Aorta (tissue), 5 donors: ENCODE results near the gene C16orf90. TPM values are rescaled to one million over a fixed set of nuclear protein-coding genes. Genes with fewer than 3 reads are reported as not detected.
A peak's percentile ranks its signal among the peaks of the same experiment; 100 is the strongest.

Experiments
- ATAC-seq: fragments of 200-7000 bp; cut with Tn5 transposase; one replicate; pipeline ENCODE4 v1.9.1; 2022; ENCODE audit warnings: moderate library complexity; ENCODE audit not compliant: low FRiP score
- DNase-seq, 2 donors: peaks; one replicate each; pipeline ENCODE4 v3.0.0-alpha.2; 2020
- H3K27ac ChIP-seq, 2 donors: one replicate each; pipeline ENCODE4 v1.5.1; 2013; ENCODE audit warnings: low read length in 2 of 2, mild to moderate bottlenecking in 2 of 2, moderate library complexity in 2 of 2, control low read depth in 1 of 2, inconsistent platforms in 1 of 2, low read depth in 1 of 2
- H3K27me3 ChIP-seq, 2 donors: one replicate each; pipeline ENCODE4 v1.6.1; 2013; ENCODE audit warnings: control low read depth in 1 of 2, low read length in 1 of 2, mild to moderate bottlenecking in 1 of 2, moderate library complexity in 1 of 2; ENCODE audit not compliant: insufficient read depth in 2 of 2, control insufficient read depth in 1 of 2
- H3K36me3 ChIP-seq, 2 donors: one replicate each; pipeline ENCODE4 v1.6.1; 2013; ENCODE audit warnings: control low read depth in 1 of 2, low read length in 1 of 2, mild to moderate bottlenecking in 1 of 2; ENCODE audit not compliant: insufficient read depth in 2 of 2, control insufficient read depth in 1 of 2
- H3K4me1 ChIP-seq, 2 donors: one replicate each; pipeline ENCODE4 v1.6.1; 2013; ENCODE audit warnings: low read length in 2 of 2, control low read depth in 1 of 2, mild to moderate bottlenecking in 1 of 2, moderate library complexity in 1 of 2; ENCODE audit not compliant: insufficient read depth in 2 of 2, control insufficient read depth in 1 of 2
- H3K4me3 ChIP-seq, 2 donors: one replicate each; pipeline ENCODE4 v1.5.1; 2013; ENCODE audit warnings: low read length in 2 of 2, control low read depth in 1 of 2, mild to moderate bottlenecking in 1 of 2
- H3K9me3 ChIP-seq: one replicate; pipeline ENCODE4 v1.6.1; 2013; ENCODE audit warnings: mild to moderate bottlenecking, low read length; ENCODE audit not compliant: control insufficient read depth
- WGBS, 2 donors: extraction: QIAGEN DNeasy Blood & Tissue Kit; methylation state at CpG; one replicate each; pipeline ENCODE4 v1.1.7; 2013; 5-methylcytosine and 5-hydroxymethylcytosine counted together
- intact Hi-C, 2 donors: fragments of 100-400 bp; cut with DNase I; formaldehyde crosslinking; loops; one replicate each; pipeline versions ENCODE4 v1.14.2 to v1.15.0; 2022
- microRNA-seq, 2 donors: library from miRNA; unstranded; fragments of <30 nt; microRNA quantifications; one replicate each; pipeline ENCODE4 v1.2.0, GENCODE V29; 2020
- polyA plus RNA-seq, 2 donors: library from polyadenylated mRNA; stranded (reverse); fragments of 200-250 nt; gene quantifications; one replicate each; pipeline ENCODE4 v1.2.3, GENCODE V29; 2013
- total RNA-seq, 2 donors: library from RNA; stranded (reverse); fragmentation: NEBNext Ultra II Directional; extraction: Animal tissue kit (Norgen Biotek cat#: 25700); gene quantifications; one replicate each; pipeline ENCODE4 v1.2.1, GENCODE V29; 2021
- donor health status: healthy with polysubstance abuse.
- donor health status: Bipolar disorder and iron deficiency.
- donor health status: DM: no; HTN: no; CAD: no.
- donor health status: DM: no; HTN: no; CAD: no.
- donor health status: DM: yes; HTN: yes; CAD: no.

C16orf90 gene
- total and polyA plus RNA-seq, 4 donors: not detected

DNA sequence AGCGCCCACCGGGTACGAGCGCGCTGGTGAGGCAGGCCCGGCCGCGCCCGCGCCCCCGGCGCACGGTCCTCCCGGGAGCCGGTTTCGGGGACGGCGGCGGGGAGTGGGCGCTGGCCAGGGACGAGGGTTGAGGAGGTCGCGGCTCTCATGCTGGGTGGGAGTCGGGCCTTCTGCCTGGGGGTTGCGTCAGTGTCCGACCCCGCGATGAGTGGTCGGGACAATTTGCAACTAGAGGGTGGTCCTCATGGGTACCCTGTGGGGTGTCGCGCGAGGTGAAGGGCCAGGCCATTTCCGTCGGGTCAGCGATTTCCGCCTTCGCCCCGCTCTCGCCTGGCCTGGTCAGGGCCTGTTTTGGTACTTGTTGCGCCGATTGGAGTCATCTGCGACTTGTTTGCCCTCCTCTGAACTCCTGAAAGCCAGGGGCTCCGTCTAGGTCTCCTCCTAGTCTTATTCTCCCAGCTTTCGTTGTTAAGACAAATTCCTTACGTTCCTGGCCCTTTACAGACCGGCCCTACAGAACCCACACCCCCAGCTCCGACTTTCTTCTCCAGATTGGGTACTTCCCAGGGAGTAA is 36.9 kb downstream of the C16orf90 start:
- WGBS, 2 donors: 0 to 1% methylated on average over 29 to 47 of the region's 47 CpGs
- Histone ChIP-seq H3K27me3 (no peaks in the 10 kb centered on the region), H3K36me3 (no peaks in the 10 kb centered on the region), H3K27ac (peak overlapping the region; percentile 46 to 78), H3K9me3 (no peaks in the 10 kb centered on the region), H3K4me1 (no peaks in the 10 kb centered on the region), H3K4me3 (peak overlapping the region; percentile 84 to 91)
- DNase-seq: peak in 1 of 2 donors; percentile 62
- ATAC-seq: peak; percentile 24
- intact Hi-C loops: loop anchor here (5.0 to 10.0 kb wide), 3 partner anchors 44 to 176 kb away; partner anchors contain the start of genes ZNF263 (in 2 of the 2) and CLUAP1 (in 1 of the 2)

- Histone ChIP-seq H3K4me1 (no peaks in the 10 kb centered on the region), H3K9me3 (no peaks in the 10 kb centered on the region)
Observed at GRCh38 chr16:3457434-3458252, 37.6 kb downstream of the C16orf90 start.

GRCh38 chr16:3454631-3455147 is 40.6 kb downstream of the C16orf90 start:
- no peak overlapping the region for H3K27ac ChIP-seq
- WGBS, 2 donors: 83 to 87% methylated on average over 10 of the region's 10 CpGs

More at GRCh38 chr16:3457434-3458252, 37.6 kb downstream of the C16orf90 start:
- no peaks in the 10 kb centered on the region for H3K27me3 ChIP-seq
- 1 to 2% methylated on average over 61 to 83 of the region's 83 CpGs for WGBS, 2 donors
- peak overlapping the region; percentile 84 to 91 for H3K4me3 ChIP-seq
- intact Hi-C loops: loop anchor here (5.0 to 10.0 kb wide), 3 partner anchors 45 to 175 kb away; partner anchors contain the start of genes ZNF263 (in 2 of the 2) and CLUAP1 (in 1 of the 2)
- ATAC-seq: peak; percentile 97
- no peaks in the 10 kb centered on the region for H3K36me3 ChIP-seq
- peak; percentile 93 to 95 for DNase-seq
- peak overlapping the region; percentile 46 to 92 for H3K27ac ChIP-seq

GRCh38 chr16:3454093-3454492 is 41.2 kb downstream of the C16orf90 start:
- no peaks in the 10 kb centered on the region for H3K9me3 ChIP-seq
- DNase-seq: no peak
- no peaks in the 10 kb centered on the region for H3K36me3 ChIP-seq
- ATAC-seq: no peak
- 83 to 87% methylated on average over 5 of the region's 5 CpGs for WGBS, 2 donors
- no peaks in the 10 kb centered on the region for H3K27me3 ChIP-seq
- no peaks in the 10 kb centered on the region for H3K4me1 ChIP-seq
- H3K27ac ChIP-seq: no peak overlapping the region
- intact Hi-C loops: loop anchor here in 1 of 2 donors (10.0 kb wide), 1 partner anchor 169 kb away; the partner anchor contains the start of gene ZNF263
- no peak overlapping the region for H3K4me3 ChIP-seq

More at GRCh38 chr16:3454631-3455147, 40.6 kb downstream of the C16orf90 start:
- DNase-seq (no peak), ATAC-seq (no peak)
- H3K9me3 ChIP-seq: no peaks in the 10 kb centered on the region
- H3K4me1 ChIP-seq: no peaks in the 10 kb centered on the region
- H3K36me3 ChIP-seq: no peaks in the 10 kb centered on the region
- intact Hi-C loops: loop anchor here (5.0 to 10.0 kb wide), 3 partner anchors 48 to 172 kb away; partner anchors contain the start of genes ZNF263 (in 2 of the 2) and CLUAP1 (in 1 of the 2)
- H3K27me3 ChIP-seq: no peaks in the 10 kb centered on the region
- no peak overlapping the region for H3K4me3 ChIP-seq

DNA sequence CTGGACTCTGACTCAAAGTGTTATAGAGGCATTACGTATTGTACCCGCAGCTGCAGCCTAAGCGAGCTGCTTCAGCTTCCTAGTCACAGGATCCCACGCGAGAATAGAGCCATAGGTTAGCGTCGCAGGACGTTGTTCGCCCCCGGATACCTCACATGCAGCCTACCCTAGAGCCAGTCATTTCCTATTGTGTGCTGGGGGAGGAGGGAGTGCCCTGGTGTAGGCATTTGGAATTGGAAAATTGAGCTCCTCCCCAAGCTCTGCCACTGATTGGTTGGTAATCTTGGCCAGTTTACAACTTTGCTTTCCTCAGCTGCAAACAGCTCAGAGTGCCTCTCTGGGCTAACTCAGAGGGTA is 51.3 kb downstream of the C16orf90 start:
- intact Hi-C loops: no loop called here
- Histone ChIP-seq H3K27me3 (no peaks in the 10 kb centered on the region), H3K36me3 (no peaks in the 10 kb centered on the region), H3K4me1 (no peaks in the 10 kb centered on the region), H3K4me3 (peak overlapping the region; percentile 3 to 52), H3K9me3 (peaks cover 4% of the 10 kb centered on the region), H3K27ac (peak overlapping the region in 1 of 2 donors; percentile 37)
- ATAC-seq (peak; percentile 37), DNase-seq (no peak)
- WGBS, 2 donors: 40 to 46% methylated on average over 10 of the region's 10 CpGs

Small RNA genes within 50 kb of the gene (microRNA-seq; reads per million reads assigned to microRNA genes)
- gene MIR6126: 0 reads per million in 2 donors

Other genes with a start within 250 kb of the C16orf90 start
- 1 to 10 TPM; 2.9 to 4.5 TPM for gene MEFV, start 238.9 kb downstream of the C16orf90 start, total RNA-seq
- gene MEFV, start 238.9 kb downstream of the C16orf90 start, polyA plus RNA-seq: 1 to 10 TPM in 1 of 2 donors, under 1 TPM in 1; 0.20 to 1.6 TPM
- gene ZNF263, start 212.0 kb downstream of the C16orf90 start, total RNA-seq: 10 to 100 TPM; 26.2 to 27.4 TPM
- 10 to 100 TPM in 1 of 2 donors, 1 to 10 TPM in 1; 8.3 to 17.2 TPM for gene ZNF263, start 212.0 kb downstream of the C16orf90 start, polyA plus RNA-seq
- gene TIGD7, start 190.1 kb downstream of the C16orf90 start, total RNA-seq: 1 to 10 TPM; 9.0 to 9.8 TPM
- 1 to 10 TPM; 2.6 to 4.6 TPM for gene TIGD7, start 190.1 kb downstream of the C16orf90 start, polyA plus RNA-seq
- gene ZNF75A, start 190.0 kb downstream of the C16orf90 start, total RNA-seq: 10 to 100 TPM; 26.9 to 28.1 TPM
- gene ZNF75A, start 190.0 kb downstream of the C16orf90 start, polyA plus RNA-seq: 10 to 100 TPM in 1 of 2 donors, 1 to 10 TPM in 1; 6.1 to 17.3 TPM
- not detected for gene OR2C1, start 139.6 kb downstream of the C16orf90 start, total RNA-seq
- gene OR2C1, start 139.6 kb downstream of the C16orf90 start, polyA plus RNA-seq: not detected
- gene ZSCAN32, start 94.5 kb downstream of the C16orf90 start, total RNA-seq: 10 to 100 TPM; 11.4 to 14.1 TPM
- gene ZSCAN32, start 94.5 kb downstream of the C16orf90 start, polyA plus RNA-seq: 1 to 10 TPM; 9.1 to 10.0 TPM
- gene ZNF174, start 94.3 kb downstream of the C16orf90 start, total RNA-seq: 10 to 100 TPM in 1 of 2 donors, 1 to 10 TPM in 1; 8.2 to 10.9 TPM
- 1 to 10 TPM; 2.3 to 7.7 TPM for gene ZNF174, start 94.3 kb downstream of the C16orf90 start, polyA plus RNA-seq
- gene ZNF597, start 52.0 kb downstream of the C16orf90 start, total RNA-seq: 1 to 10 TPM; 2.9 to 3.2 TPM
- 1 to 10 TPM in 1 of 2 donors, under 1 TPM in 1; 0.25 to 1.1 TPM for gene ZNF597, start 52.0 kb downstream of the C16orf90 start, polyA plus RNA-seq
- 10 to 100 TPM; 32.4 to 47.5 TPM for gene NAA60, start 51.8 kb downstream of the C16orf90 start, total RNA-seq
- gene NAA60, start 51.8 kb downstream of the C16orf90 start, polyA plus RNA-seq: 10 to 100 TPM; 20.2 to 39.0 TPM
- gene CLUAP1, start 5.5 kb upstream of the C16orf90 start, total RNA-seq: 10 to 100 TPM; 15.3 to 23.7 TPM
- gene CLUAP1, start 5.5 kb upstream of the C16orf90 start, polyA plus RNA-seq: 10 to 100 TPM; 12.3 to 22.2 TPM
- gene NLRC3, start 81.9 kb upstream of the C16orf90 start, total RNA-seq: 1 to 10 TPM in 1 of 2 donors, under 1 TPM in 1; 0.97 to 2.3 TPM
- gene NLRC3, start 81.9 kb upstream of the C16orf90 start, polyA plus RNA-seq: under 1 TPM in 1 of 2 donors, not detected in 1; 0.38 TPM
- gene SLX4, start 116.1 kb upstream of the C16orf90 start, total RNA-seq: 1 to 10 TPM; 4.9 to 5.0 TPM
- gene SLX4, start 116.1 kb upstream of the C16orf90 start, polyA plus RNA-seq: 1 to 10 TPM in 1 of 2 donors, under 1 TPM in 1; 0.50 to 4.0 TPM
- gene DNASE1, start 159.2 kb upstream of the C16orf90 start, total RNA-seq: 10 to 100 TPM in 1 of 2 donors, 1 to 10 TPM in 1; 9.1 to 21.8 TPM
- gene DNASE1, start 159.2 kb upstream of the C16orf90 start, polyA plus RNA-seq: 1 to 10 TPM; 5.4 to 9.3 TPM
- gene TRAP1, start 222.0 kb upstream of the C16orf90 start, total RNA-seq: 10 to 100 TPM; 57.7 to 59.5 TPM
- 100 to 1,000 TPM in 1 of 2 donors, 10 to 100 TPM in 1; 19.2 to 183 TPM for gene TRAP1, start 222.0 kb upstream of the C16orf90 start, polyA plus RNA-seq